Measurements from ENCODE around the gene MACROD2. TPM values are rescaled to one million over a fixed set of nuclear protein-coding genes. Genes with fewer than 3 reads are reported as not detected.
"Not testable (repeated sequence)": the region's sequence is repeated elsewhere in the genome, so short reads cannot be mapped to it uniquely, and the experiment has no call there.

MACROD2 gene
- total RNA-seq, 1 donor from 2014 or later: 3.1 TPM

GRCh38 chr20:14198416-14198815 is 203.1 kb downstream of the MACROD2 start:
- H3K9me3 ChIP-seq (ENCODE audit: control insufficient read depth in 3 of 3, low read length in 3 of 3): no peaks in the 10 kb centered on the region
- no peak overlapping the region for H3K27ac ChIP-seq (ENCODE audit: low read depth, low read length)
- H3K4me1 ChIP-seq (ENCODE audit: control insufficient read depth in 3 of 3, insufficient read depth in 3 of 3, low read length in 3 of 3): peaks cover 3 to 6% (median 3%) of the 10 kb centered on the region in 3 donors
- H3K9ac ChIP-seq (ENCODE audit: low read depth in 1 of 3, low read length in 3 of 3): no peak overlapping the region
- no peaks in the 10 kb centered on the region for H3K27me3 ChIP-seq (ENCODE audit: control insufficient read depth in 3 of 3, insufficient read depth in 3 of 3, low read length in 3 of 3)
- no peak overlapping the region for H3K4me3 ChIP-seq (ENCODE audit: low read length in 3 of 3)
- no peaks in the 10 kb centered on the region for H3K36me3 ChIP-seq (ENCODE audit: control insufficient read depth in 3 of 3, insufficient read depth in 3 of 3, low read length in 3 of 3)

- Histone ChIP-seq H3K9me3 (ENCODE audit: control insufficient read depth in 3 of 3, low read length in 3 of 3) (no peaks in the 10 kb centered on the region), H3K36me3 (ENCODE audit: control insufficient read depth in 3 of 3, insufficient read depth in 3 of 3, low read length in 3 of 3) (no peaks in the 10 kb centered on the region), H3K27me3 (ENCODE audit: control insufficient read depth in 3 of 3, insufficient read depth in 3 of 3, low read length in 3 of 3) (no peaks in the 10 kb centered on the region), H3K27ac (ENCODE audit: low read depth, low read length) (no peak overlapping the region), H3K4me1 (ENCODE audit: control insufficient read depth in 3 of 3, insufficient read depth in 3 of 3, low read length in 3 of 3) (peaks cover 3 to 6% (median 3%) of the 10 kb centered on the region in 3 donors), H3K4me3 (ENCODE audit: low read length in 3 of 3) (no peak overlapping the region), H3K9ac (ENCODE audit: low read depth in 1 of 3, low read length in 3 of 3) (no peak overlapping the region)
Measured at GRCh38 chr20:14199111-14199510, 203.8 kb downstream of the MACROD2 start.

- no peak overlapping the region for H3K4me3 ChIP-seq (ENCODE audit: low read length in 3 of 3)
- no peaks in the 10 kb centered on the region for H3K27me3 ChIP-seq (ENCODE audit: control insufficient read depth in 3 of 3, insufficient read depth in 3 of 3, low read length in 3 of 3)
- no peaks in the 10 kb centered on the region for H3K9me3 ChIP-seq (ENCODE audit: control insufficient read depth in 3 of 3, low read length in 3 of 3)
- no peak overlapping the region for H3K9ac ChIP-seq (ENCODE audit: low read depth in 1 of 3, low read length in 3 of 3)
- no peak overlapping the region for H3K27ac ChIP-seq (ENCODE audit: low read depth, low read length)
- H3K36me3 ChIP-seq (ENCODE audit: control insufficient read depth in 3 of 3, insufficient read depth in 3 of 3, low read length in 3 of 3): no peaks in the 10 kb centered on the region
- no peaks in the 10 kb centered on the region for H3K4me1 ChIP-seq (ENCODE audit: control insufficient read depth in 3 of 3, insufficient read depth in 3 of 3, low read length in 3 of 3)
Measured at GRCh38 chr20:14203657-14204056, 208.3 kb downstream of the MACROD2 start.

- Histone ChIP-seq H3K4me1 (ENCODE audit: control insufficient read depth in 3 of 3, insufficient read depth in 3 of 3, low read length in 3 of 3) (no peaks in the 10 kb centered on the region), H3K36me3 (ENCODE audit: control insufficient read depth in 3 of 3, insufficient read depth in 3 of 3, low read length in 3 of 3) (no peaks in the 10 kb centered on the region), H3K27me3 (ENCODE audit: control insufficient read depth in 3 of 3, insufficient read depth in 3 of 3, low read length in 3 of 3) (no peaks in the 10 kb centered on the region)
Measured at GRCh38 chr20:14207591-14207990, 212.3 kb downstream of the MACROD2 start.

GRCh38 chr20:14208956-14209355 is 213.6 kb downstream of the MACROD2 start:
- Histone ChIP-seq H3K27me3 (ENCODE audit: control insufficient read depth in 3 of 3, insufficient read depth in 3 of 3, low read length in 3 of 3) (no peaks in the 10 kb centered on the region), H3K9ac (ENCODE audit: low read depth in 1 of 3, low read length in 3 of 3) (no peak overlapping the region), H3K9me3 (ENCODE audit: control insufficient read depth in 3 of 3, low read length in 3 of 3) (no peaks in the 10 kb centered on the region), H3K4me1 (ENCODE audit: control insufficient read depth in 3 of 3, insufficient read depth in 3 of 3, low read length in 3 of 3) (no peaks in the 10 kb centered on the region), H3K4me3 (ENCODE audit: low read length in 3 of 3) (no peak overlapping the region), H3K27ac (ENCODE audit: low read depth, low read length) (no peak overlapping the region), H3K36me3 (ENCODE audit: control insufficient read depth in 3 of 3, insufficient read depth in 3 of 3, low read length in 3 of 3) (no peaks in the 10 kb centered on the region)

More at GRCh38 chr20:14207591-14207990, 212.3 kb downstream of the MACROD2 start:
- Histone ChIP-seq H3K9ac (ENCODE audit: low read depth in 1 of 3, low read length in 3 of 3) (no peak overlapping the region), H3K27ac (ENCODE audit: low read depth, low read length) (no peak overlapping the region), H3K9me3 (ENCODE audit: control insufficient read depth in 3 of 3, low read length in 3 of 3) (no peaks in the 10 kb centered on the region), H3K4me3 (ENCODE audit: low read length in 3 of 3) (no peak overlapping the region)

GRCh38 chr20:14210146-14210545 is 214.8 kb downstream of the MACROD2 start:
- Histone ChIP-seq H3K9ac (ENCODE audit: low read depth in 1 of 3, low read length in 3 of 3) (no peak overlapping the region), H3K4me1 (ENCODE audit: control insufficient read depth in 3 of 3, insufficient read depth in 3 of 3, low read length in 3 of 3) (no peaks in the 10 kb centered on the region), H3K4me3 (ENCODE audit: low read length in 3 of 3) (no peak overlapping the region), H3K9me3 (ENCODE audit: control insufficient read depth in 3 of 3, low read length in 3 of 3) (no peaks in the 10 kb centered on the region), H3K36me3 (ENCODE audit: control insufficient read depth in 3 of 3, insufficient read depth in 3 of 3, low read length in 3 of 3) (no peaks in the 10 kb centered on the region), H3K27me3 (ENCODE audit: control insufficient read depth in 3 of 3, insufficient read depth in 3 of 3, low read length in 3 of 3) (no peaks in the 10 kb centered on the region), H3K27ac (ENCODE audit: low read depth, low read length) (no peak overlapping the region)

- Histone ChIP-seq H3K36me3 (ENCODE audit: control insufficient read depth in 3 of 3, insufficient read depth in 3 of 3, low read length in 3 of 3) (no peaks in the 10 kb centered on the region), H3K4me3 (ENCODE audit: low read length in 3 of 3) (no peak overlapping the region), H3K9me3 (ENCODE audit: control insufficient read depth in 3 of 3, low read length in 3 of 3) (no peaks in the 10 kb centered on the region), H3K4me1 (ENCODE audit: control insufficient read depth in 3 of 3, insufficient read depth in 3 of 3, low read length in 3 of 3) (no peaks in the 10 kb centered on the region), H3K27ac (ENCODE audit: low read depth, low read length) (no peak overlapping the region), H3K9ac (ENCODE audit: low read depth in 1 of 3, low read length in 3 of 3) (no peak overlapping the region), H3K27me3 (ENCODE audit: control insufficient read depth in 3 of 3, insufficient read depth in 3 of 3, low read length in 3 of 3) (no peaks in the 10 kb centered on the region)
Measured at GRCh38 chr20:14214046-14214445, 218.7 kb downstream of the MACROD2 start.

- not testable (repeated sequence) for H3K9ac ChIP-seq (ENCODE audit: low read depth in 1 of 3, low read length in 3 of 3); H3K36me3 ChIP-seq (ENCODE audit: control insufficient read depth in 3 of 3, insufficient read depth in 3 of 3, low read length in 3 of 3)
Measured at GRCh38 chr20:14215880-14216279, 220.6 kb downstream of the MACROD2 start.

GRCh38 chr20:14219801-14220461 is 224.6 kb downstream of the MACROD2 start:
- Histone ChIP-seq H3K9me3 (ENCODE audit: control insufficient read depth in 3 of 3, low read length in 3 of 3) (no peaks in the 10 kb centered on the region), H3K9ac (ENCODE audit: low read depth in 1 of 3, low read length in 3 of 3) (no peak overlapping the region), H3K27me3 (ENCODE audit: control insufficient read depth in 3 of 3, insufficient read depth in 3 of 3, low read length in 3 of 3) (no peaks in the 10 kb centered on the region), H3K36me3 (ENCODE audit: control insufficient read depth in 3 of 3, insufficient read depth in 3 of 3, low read length in 3 of 3) (no peaks in the 10 kb centered on the region), H3K4me3 (ENCODE audit: low read length in 3 of 3) (no peak overlapping the region), H3K27ac (ENCODE audit: low read depth, low read length) (no peak overlapping the region), H3K4me1 (ENCODE audit: control insufficient read depth in 3 of 3, insufficient read depth in 3 of 3, low read length in 3 of 3) (no peaks in the 10 kb centered on the region)

More at GRCh38 chr20:14215880-14216279, 220.6 kb downstream of the MACROD2 start:
- not testable (repeated sequence) for H3K27ac ChIP-seq (ENCODE audit: low read depth, low read length); H3K4me1 ChIP-seq (ENCODE audit: control insufficient read depth in 3 of 3, insufficient read depth in 3 of 3, low read length in 3 of 3); H3K27me3 ChIP-seq (ENCODE audit: control insufficient read depth in 3 of 3, insufficient read depth in 3 of 3, low read length in 3 of 3); H3K4me3 ChIP-seq (ENCODE audit: low read length in 3 of 3); H3K9me3 ChIP-seq (ENCODE audit: control insufficient read depth in 3 of 3, low read length in 3 of 3)

- H3K4me1 ChIP-seq (ENCODE audit: control insufficient read depth in 3 of 3, insufficient read depth in 3 of 3, low read length in 3 of 3): peaks cover 0 to 3% (median 3%) of the 10 kb centered on the region in 3 donors
- H3K9ac ChIP-seq (ENCODE audit: low read depth in 1 of 3, low read length in 3 of 3): no peak overlapping the region
- H3K36me3 ChIP-seq (ENCODE audit: control insufficient read depth in 3 of 3, insufficient read depth in 3 of 3, low read length in 3 of 3): no peaks in the 10 kb centered on the region
- no peaks in the 10 kb centered on the region for H3K9me3 ChIP-seq (ENCODE audit: control insufficient read depth in 3 of 3, low read length in 3 of 3)
- no peaks in the 10 kb centered on the region for H3K27me3 ChIP-seq (ENCODE audit: control insufficient read depth in 3 of 3, insufficient read depth in 3 of 3, low read length in 3 of 3)
- no peak overlapping the region for H3K4me3 ChIP-seq (ENCODE audit: low read length in 3 of 3)
- H3K27ac ChIP-seq (ENCODE audit: low read depth, low read length): no peak overlapping the region
Measured at GRCh38 chr20:14220986-14221385, 225.7 kb downstream of the MACROD2 start.

Measured in skeletal muscle tissue (tissue), 4 donors.